DMS53 (cell line): Measurements from ENCODE around the gene TAGLN3.

Experiments
- DNase-seq: peaks from one replicate; lab custom pipeline; 2025; lab: John Stamatoyannopoulos, UW

The TAGLN3 gene

GRCh38 chr3:111998636-111999483 is at the start of gene TAGLN3:
Gene TAGLN3 (plus strand): TSS chr3:111998922. CDS start chr3:111999423, 501 bp downstream.
- DNase-seq = peak; percentile 72

DNA sequence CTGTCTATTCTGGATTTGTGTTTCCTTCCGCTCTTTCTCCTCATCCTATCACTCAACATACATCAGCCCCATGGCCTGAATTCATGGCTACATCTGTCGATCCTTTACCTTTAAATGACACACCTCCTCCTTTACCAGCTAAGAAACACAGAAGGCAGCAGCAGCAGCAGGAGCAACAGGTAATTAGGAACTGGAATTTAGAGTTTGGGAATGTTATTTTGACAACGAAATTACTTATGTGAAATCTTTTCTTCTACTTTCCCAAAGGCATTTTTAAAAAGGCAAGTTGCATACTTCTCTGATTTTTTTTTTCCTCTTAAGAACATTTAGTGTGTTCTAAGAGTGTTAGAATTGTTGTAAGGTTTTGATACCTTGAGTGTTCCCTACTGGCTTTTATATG is 49.0 kb upstream of the TAGLN3 start:
- no peak for DNase-seq

- no peak for DNase-seq
Observed at GRCh38 chr3:111951032-111951431, 47.7 kb upstream of the TAGLN3 start.

GRCh38 chr3:111952086-111952485 is 46.6 kb upstream of the TAGLN3 start:
- no peak for DNase-seq

GRCh38 chr3:111952866-111953450 is 45.8 kb upstream of the TAGLN3 start:
- no peak for DNase-seq

DNA sequence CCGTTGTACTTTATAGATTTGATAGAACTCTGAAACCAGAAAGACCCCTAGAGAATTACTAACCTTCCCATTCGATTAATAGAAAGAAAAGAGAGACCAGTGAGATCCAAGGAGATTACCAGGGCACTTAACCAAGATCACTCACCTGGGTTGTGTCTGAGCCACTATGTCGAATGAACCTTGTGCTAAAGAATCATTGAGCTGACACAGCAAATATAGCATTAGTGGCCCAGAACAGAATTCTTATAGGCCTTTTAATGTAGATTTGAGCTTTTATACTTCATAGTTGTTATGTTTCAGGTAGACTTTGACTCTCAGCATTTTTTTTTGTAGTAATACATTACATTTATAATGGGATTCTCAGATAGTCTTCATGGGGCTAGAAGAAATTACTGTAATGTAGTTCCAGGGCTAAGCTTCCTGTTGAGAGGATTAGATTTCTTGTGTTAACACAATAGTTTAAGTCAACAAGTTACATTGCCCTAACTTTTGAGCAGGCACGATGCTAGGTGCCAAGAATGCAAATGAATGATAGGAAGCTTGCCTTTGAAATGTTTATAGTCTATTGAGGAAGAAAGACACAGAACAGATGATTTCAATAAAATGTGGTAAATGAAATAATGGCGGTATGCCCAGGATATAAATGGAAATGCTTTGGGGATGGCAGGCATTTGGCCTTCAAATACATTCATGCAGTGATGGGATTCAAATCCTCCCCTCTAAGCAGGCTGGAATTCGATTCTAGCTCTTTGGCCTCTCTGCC is 44.3 kb upstream of the TAGLN3 start:
- DNase-seq = no peak

GRCh38 chr3:111955876-111956275 is 42.8 kb upstream of the TAGLN3 start:
- DNase-seq = no peak

DNA sequence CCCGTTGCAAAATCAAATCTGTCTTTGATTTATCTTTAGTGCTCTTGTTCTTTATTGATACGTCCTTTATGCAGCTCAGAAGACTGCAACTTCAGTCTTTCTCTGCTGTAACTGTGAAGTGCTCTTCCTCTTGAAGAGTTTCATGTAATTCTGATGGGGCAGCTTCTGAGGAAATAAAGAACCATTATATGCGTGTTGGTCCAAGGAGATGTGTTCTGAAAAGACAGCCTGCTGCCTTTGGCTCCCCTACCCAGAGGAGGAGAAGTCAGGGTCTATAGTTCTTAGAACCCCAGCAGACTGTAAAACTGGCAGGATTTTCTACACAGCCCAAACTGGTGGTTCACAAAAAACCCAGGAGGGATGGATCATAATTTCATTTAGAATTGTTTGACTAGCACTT is 42.3 kb upstream of the TAGLN3 start:
- no peak for DNase-seq

- no peak for DNase-seq
Observed at GRCh38 chr3:111956995-111957734, 41.6 kb upstream of the TAGLN3 start.

- DNase-seq = no peak
Observed at GRCh38 chr3:111961461-111962164, 37.1 kb upstream of the TAGLN3 start.

DNA sequence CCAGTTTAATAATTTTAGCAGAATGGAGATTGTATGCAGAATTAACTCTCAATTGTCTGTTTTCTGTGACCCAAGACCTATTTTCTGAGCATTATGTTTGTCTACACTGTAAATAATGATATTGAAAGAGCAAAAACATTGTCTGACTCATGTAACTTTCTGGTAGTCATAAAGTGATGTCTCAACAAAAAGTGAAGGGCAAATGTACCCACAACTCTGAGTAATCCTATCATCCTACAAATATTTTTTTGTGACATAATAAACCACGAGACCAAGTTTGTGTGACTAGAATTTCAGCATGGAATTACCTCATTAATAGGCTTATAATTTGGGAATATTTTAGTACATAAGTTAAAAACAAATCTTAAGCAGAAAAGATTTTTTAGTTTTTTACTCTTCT is 35.3 kb upstream of the TAGLN3 start:
- no peak for DNase-seq

- no peak for DNase-seq
Observed at GRCh38 chr3:111965484-111965883, 33.2 kb upstream of the TAGLN3 start.

GRCh38 chr3:111967068-111967467 is 31.7 kb upstream of the TAGLN3 start:
- DNase-seq = no peak

- peak; percentile 83 for DNase-seq
Observed at GRCh38 chr3:111967651-111968274, 31.0 kb upstream of the TAGLN3 start.

- no peak for DNase-seq
Observed at GRCh38 chr3:111968319-111969054, 30.2 kb upstream of the TAGLN3 start.

GRCh38 chr3:111970376-111970775 is 28.3 kb upstream of the TAGLN3 start:
- no peak for DNase-seq

DNA sequence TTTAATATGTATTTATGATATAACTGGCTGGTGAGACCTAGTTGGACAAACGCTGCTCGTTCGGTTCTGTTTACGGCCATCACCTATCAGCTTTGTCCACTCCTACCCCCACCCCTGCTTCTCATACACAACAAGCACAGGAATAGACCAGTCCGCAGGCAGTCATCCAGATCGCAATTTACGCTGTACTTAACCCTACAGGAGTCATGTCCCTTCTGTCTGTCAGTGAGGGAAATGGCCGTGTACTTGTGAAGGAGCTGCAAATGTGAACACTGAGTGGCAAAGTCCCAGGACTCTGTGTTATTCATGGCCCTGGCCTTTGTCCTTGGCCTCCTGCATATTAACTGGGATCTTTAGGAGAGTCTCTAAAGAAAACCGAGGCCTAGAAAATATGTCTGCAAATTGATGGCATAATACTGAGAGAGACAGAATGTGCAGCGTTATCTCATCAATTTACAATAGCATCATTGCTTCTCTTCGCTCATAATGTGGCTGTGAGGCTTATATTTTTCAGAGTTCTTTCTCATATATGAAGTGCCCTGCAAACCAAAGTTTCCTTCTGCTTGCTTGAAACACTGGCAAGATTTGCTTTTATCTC is 27.1 kb upstream of the TAGLN3 start:
- no peak for DNase-seq

GRCh38 chr3:111972891-111973290 is 25.8 kb upstream of the TAGLN3 start:
- no peak for DNase-seq

DNA sequence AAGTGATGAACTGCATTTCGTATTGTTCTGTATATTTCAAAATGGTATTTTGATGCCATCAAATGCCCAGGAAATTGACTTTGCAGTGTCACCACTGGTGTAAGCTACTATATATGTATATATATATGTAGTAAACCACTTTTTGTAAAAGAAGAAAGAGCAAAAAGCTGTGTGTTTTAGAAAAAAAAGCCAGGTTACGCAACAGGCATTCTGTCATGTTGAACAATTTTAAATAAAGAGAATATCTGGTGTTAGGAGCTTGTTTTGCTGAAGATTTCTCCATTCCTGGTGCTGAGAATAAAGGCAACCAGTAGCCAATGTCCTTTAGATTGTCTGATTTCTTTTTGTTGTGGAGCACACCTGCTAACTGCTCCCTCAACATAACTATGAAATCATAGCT is 23.6 kb upstream of the TAGLN3 start:
- no peak for DNase-seq

GRCh38 chr3:111976254-111976653 is 22.5 kb upstream of the TAGLN3 start:
- peak; percentile 85 for DNase-seq
